ENCODE data around the gene ATXN10.

DNA sequence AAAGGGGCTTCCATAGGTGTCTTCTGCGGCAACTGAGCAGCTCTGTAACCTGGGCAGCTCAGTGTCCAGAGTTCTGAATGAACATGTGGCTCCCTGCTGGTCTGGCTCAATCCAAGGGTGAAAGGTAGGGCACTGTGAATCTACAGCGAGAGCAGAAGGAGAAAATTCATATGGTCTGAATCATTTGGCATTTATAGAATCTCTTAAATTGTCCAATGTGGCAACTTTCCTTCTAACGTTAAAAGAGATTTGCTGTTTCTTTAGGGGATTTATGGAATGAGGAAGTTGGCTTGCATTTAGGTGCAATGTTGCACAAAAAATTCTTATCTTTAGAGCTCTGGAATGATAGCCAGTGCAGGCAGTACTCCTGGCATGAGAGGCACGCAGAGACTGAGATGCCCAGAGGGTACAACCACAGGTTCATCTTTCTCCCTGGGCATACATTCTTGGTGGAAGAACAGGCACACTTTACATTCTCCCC lies 17.0 kb downstream of the ATXN10 start:
- no peak for TF ChIP-seq CTCF (IDR thresholded peaks at IDR 0.05)
- TF ChIP-seq EP300 (IDR thresholded peaks at IDR 0.05) = no peak
- TF ChIP-seq POLR2AphosphoS5 (IDR thresholded peaks at IDR 0.05) = peak; percentile 14

All from gastroesophageal sphincter (tissue), 3 donors.